H1 (cell line): ENCODE results near the gene DUSP9. TPM values are rescaled to one million over a fixed set of nuclear protein-coding genes. Genes with fewer than 3 reads are reported as not detected.

ENCODE experiments used
- BRCA1 ChIP-seq: IDR thresholded peaks from 2 replicates; pipeline ENCODE4 v1.6.1; 2012; ENCODE audit warnings: low read depth, low read length, improper control_type of control experiment
- CBX5 ChIP-seq: fragments of 300-800, 300-1000 bp; sonication (generic); IDR thresholded peaks from 2 replicates; pipeline ENCODE4 v1.7.1; 2016; ENCODE audit warnings: antibody characterized with exemption, low read length, low read depth
- EZH2 ChIP-seq: fragments of 200-600 bp; sonication (generic); IDR thresholded peaks from 2 replicates; pipeline ENCODE4 v1.7.1; 2012; ENCODE audit warnings: low read depth, mild to moderate bottlenecking, moderate library complexity, low read length, inconsistent platforms; ENCODE audit not compliant: severe bottlenecking
- FOSL1 ChIP-seq: IDR thresholded peaks from 2 replicates; pipeline ENCODE4 v1.6.1; 2011; ENCODE audit warnings: mild to moderate bottlenecking, low read depth, low read length, moderate library complexity; ENCODE audit not compliant: insufficient read depth
- MAFK ChIP-seq: IDR thresholded peaks from 2 replicates; pipeline ENCODE4 v1.6.1; 2012; ENCODE audit warnings: low read depth, mild to moderate bottlenecking, improper control_type of control experiment, low read length
- polyA plus RNA-seq, 7 experiments: library from polyadenylated mRNA; depleted of rRNA in 3 of 7; stranded (reverse) in 5 of 7; unstranded in 2 of 7; fragments of >200 nt in 5 of 7; fragments of 200-250 nt in 2 of 7; gene quantifications; 1 replicate in 5 of 7; 2 replicates in 1 of 7; 4 replicates in 1 of 7; pipeline versions ENCODE4 v1.2.1 to v1.2.3, GENCODE V29; 2011 to 2013; ENCODE audit warnings: missing spikeins in 2 of 7, mixed read lengths in 2 of 7
- total RNA-seq: library from RNA; stranded (reverse); fragmentation: NEBNext Ultra II Directional; extraction: Animal tissue kit (Norgen Biotek cat#: 25700); gene quantifications from 2 replicates; pipeline ENCODE4 v1.2.1, GENCODE V29; 2021
- TF ChIP-seq, protein P1 (sequence below): IDR thresholded peaks from 2 replicates; pipeline ENCODE4 v1.6.1; 2011; ENCODE audit warnings: low read length, improper control_type of control experiment

DUSP9 gene
- total and polyA plus RNA-seq, 2 of the 8 experiments (the other 6 are each of a cell fraction or from before 2014, with no cell fraction given), result 0.80 to 1.1 TPM

DNA sequence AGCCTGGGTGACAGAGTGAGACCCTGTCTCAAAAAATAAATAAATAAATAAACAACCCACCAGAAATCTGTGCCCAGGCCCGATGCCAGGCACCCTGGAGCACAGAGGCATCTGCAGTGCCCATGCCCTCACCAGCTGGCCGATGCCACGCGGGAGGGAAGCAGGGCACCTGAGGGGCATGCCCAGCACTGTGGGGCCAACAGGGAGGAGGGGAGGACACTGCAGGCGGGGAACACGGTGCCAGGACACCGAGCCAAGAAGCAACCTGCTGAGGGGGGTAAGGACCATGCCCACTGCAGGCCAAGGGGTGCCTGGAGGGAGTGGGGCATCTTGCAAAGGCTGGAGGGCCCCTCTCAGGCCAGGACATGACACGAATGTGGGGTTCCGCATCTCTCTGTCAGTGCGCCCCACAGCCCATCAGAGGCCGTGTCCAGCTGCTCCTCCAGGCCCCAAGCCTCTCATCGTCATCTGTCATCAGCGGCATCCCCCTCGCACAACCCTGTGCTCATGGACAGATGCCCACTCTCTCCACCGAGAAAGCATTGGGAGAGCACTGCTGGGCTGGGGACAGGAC is 13.3 kb upstream of the DUSP9 start (continued):
- TF ChIP-seq BRCA1 (no peak), MAFK (no peak), FOSL1 (no peak), EZH2 (no peak), CBX5 (no peak)
- TF ChIP-seq, protein P1, sequence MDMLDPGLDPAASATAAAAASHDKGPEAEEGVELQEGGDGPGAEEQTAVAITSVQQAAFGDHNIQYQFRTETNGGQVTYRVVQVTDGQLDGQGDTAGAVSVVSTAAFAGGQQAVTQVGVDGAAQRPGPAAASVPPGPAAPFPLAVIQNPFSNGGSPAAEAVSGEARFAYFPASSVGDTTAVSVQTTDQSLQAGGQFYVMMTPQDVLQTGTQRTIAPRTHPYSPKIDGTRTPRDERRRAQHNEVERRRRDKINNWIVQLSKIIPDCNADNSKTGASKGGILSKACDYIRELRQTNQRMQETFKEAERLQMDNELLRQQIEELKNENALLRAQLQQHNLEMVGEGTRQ, result no peak
